Measurements from ENCODE around the gene CRYGN. TPM values are rescaled to one million over a fixed set of nuclear protein-coding genes. Genes with fewer than 3 reads are reported as not detected.

CRYGN gene
- total RNA-seq, 2 experiments from 2014 or later, result not detected

- CTCF ChIA-PET, result no interaction called here
- Mint-ChIP-seq H3K4me3 (no peak overlapping the region), H3K4me1 (ENCODE audit: low read depth) (peaks cover 15% of the 10 kb centered on the region), H3K9me3 (no peaks in the 10 kb centered on the region), H3K36me3 (ENCODE audit: low read depth) (no peaks in the 10 kb centered on the region), H3K27me3 (ENCODE audit: low read depth) (peaks cover 23% of the 10 kb centered on the region), H3K27ac (no peak overlapping the region)
- DNase-seq, result no peak
- intact Hi-C loops (cut with micrococcal nuclease), result no loop called here
Measured at GRCh38 chr7:151406051-151406875, 33.7 kb downstream of the CRYGN start.

GRCh38 chr7:151405588-151405987, 34.4 kb downstream of the CRYGN start:
- Mint-ChIP-seq H3K36me3 (ENCODE audit: low read depth) (no peaks in the 10 kb centered on the region), H3K4me1 (ENCODE audit: low read depth) (peaks cover 8% of the 10 kb centered on the region), H3K27me3 (ENCODE audit: low read depth) (peaks cover 17% of the 10 kb centered on the region), H3K9me3 (no peaks in the 10 kb centered on the region), H3K27ac (no peak overlapping the region), H3K4me3 (no peak overlapping the region)
- no peak for DNase-seq
- intact Hi-C loops (cut with micrococcal nuclease), result no loop called here
- CTCF ChIA-PET, result no interaction called here

GRCh38 chr7:151405056-151405455, 34.9 kb downstream of the CRYGN start:
- H3K4me3 Mint-ChIP-seq, result no peak overlapping the region
- peaks cover 12% of the 10 kb centered on the region for H3K27me3 Mint-ChIP-seq (ENCODE audit: low read depth)
- H3K36me3 Mint-ChIP-seq (ENCODE audit: low read depth), result no peaks in the 10 kb centered on the region
- H3K4me1 Mint-ChIP-seq (ENCODE audit: low read depth), result peaks cover 6% of the 10 kb centered on the region
- H3K9me3 Mint-ChIP-seq, result no peaks in the 10 kb centered on the region
- no peak overlapping the region for H3K27ac Mint-ChIP-seq
- intact Hi-C loops (cut with micrococcal nuclease), result no loop called here
- CTCF ChIA-PET, result no interaction called here
- DNase-seq, result no peak

GRCh38 chr7:151404216-151405011, 35.5 kb downstream of the CRYGN start:
- Mint-ChIP-seq H3K27ac (no peak overlapping the region), H3K4me3 (no peak overlapping the region), H3K4me1 (ENCODE audit: low read depth) (peaks cover 6% of the 10 kb centered on the region), H3K36me3 (ENCODE audit: low read depth) (no peaks in the 10 kb centered on the region), H3K9me3 (no peaks in the 10 kb centered on the region), H3K27me3 (ENCODE audit: low read depth) (peaks cover 12% of the 10 kb centered on the region)
- CTCF ChIA-PET, result no interaction called here
- intact Hi-C loops (cut with micrococcal nuclease), result no loop called here
- DNase-seq, result no peak

- CTCF ChIA-PET, result interaction anchor here (1.2 kb wide), 1 partner anchor 45 kb away, joined by 3 read pairs; no protein-coding TSS in a partner anchor
- H3K4me3 Mint-ChIP-seq, result no peak overlapping the region
- no peaks in the 10 kb centered on the region for H3K36me3 Mint-ChIP-seq (ENCODE audit: low read depth)
- H3K27me3 Mint-ChIP-seq (ENCODE audit: low read depth), result peaks cover 7% of the 10 kb centered on the region
- intact Hi-C loops (cut with micrococcal nuclease), result no loop called here
- no peak for DNase-seq
- no peak overlapping the region for H3K27ac Mint-ChIP-seq
- no peaks in the 10 kb centered on the region for H3K9me3 Mint-ChIP-seq
- H3K4me1 Mint-ChIP-seq (ENCODE audit: low read depth), result peaks cover 4% of the 10 kb centered on the region
Measured at GRCh38 chr7:151403764-151404163, 36.2 kb downstream of the CRYGN start.

- H3K4me3 Mint-ChIP-seq, result no peak overlapping the region
- peaks cover 3% of the 10 kb centered on the region for H3K27me3 Mint-ChIP-seq (ENCODE audit: low read depth)
- no peak overlapping the region for H3K27ac Mint-ChIP-seq
- H3K9me3 Mint-ChIP-seq, result no peaks in the 10 kb centered on the region
- CTCF ChIA-PET, result interaction anchor here (1.2 kb wide), 1 partner anchor 31 kb away, joined by 3 read pairs; no protein-coding TSS in a partner anchor
- intact Hi-C loops (cut with micrococcal nuclease), result no loop called here
- H3K4me1 Mint-ChIP-seq (ENCODE audit: low read depth), result no peaks in the 10 kb centered on the region
- no peak for DNase-seq
- no peaks in the 10 kb centered on the region for H3K36me3 Mint-ChIP-seq (ENCODE audit: low read depth)
Measured at GRCh38 chr7:151402029-151402835, 37.7 kb downstream of the CRYGN start.

GRCh38 chr7:151400626-151401315, 39.2 kb downstream of the CRYGN start:
- no peaks in the 10 kb centered on the region for H3K27me3 Mint-ChIP-seq (ENCODE audit: low read depth)
- no peaks in the 10 kb centered on the region for H3K36me3 Mint-ChIP-seq (ENCODE audit: low read depth)
- H3K4me1 Mint-ChIP-seq (ENCODE audit: low read depth), result no peaks in the 10 kb centered on the region
- CTCF ChIA-PET, result interaction anchor here (1.0 to 2.5 kb wide), 2 partner anchors 34 to 48 kb away, joined by 3 to 12 read pairs; no protein-coding TSS in a partner anchor
- H3K4me3 Mint-ChIP-seq, result no peak overlapping the region
- no peaks in the 10 kb centered on the region for H3K9me3 Mint-ChIP-seq
- intact Hi-C loops (cut with micrococcal nuclease), result no loop called here
- no peak overlapping the region for H3K27ac Mint-ChIP-seq
- no peak for DNase-seq

GRCh38 chr7:151399906-151400305, 40.0 kb downstream of the CRYGN start:
- no peaks in the 10 kb centered on the region for H3K27me3 Mint-ChIP-seq (ENCODE audit: low read depth)
- no peaks in the 10 kb centered on the region for H3K9me3 Mint-ChIP-seq
- CTCF ChIA-PET, result interaction anchor here (1.0 to 2.5 kb wide), 2 partner anchors 33 to 49 kb away, joined by 3 to 12 read pairs; no protein-coding TSS in a partner anchor
- no peak overlapping the region for H3K4me3 Mint-ChIP-seq
- H3K4me1 Mint-ChIP-seq (ENCODE audit: low read depth), result no peaks in the 10 kb centered on the region
- H3K36me3 Mint-ChIP-seq (ENCODE audit: low read depth), result no peaks in the 10 kb centered on the region
- intact Hi-C loops (cut with micrococcal nuclease), result no loop called here
- H3K27ac Mint-ChIP-seq, result no peak overlapping the region
- no peak for DNase-seq

GRCh38 chr7:151399305-151399601, 40.7 kb downstream of the CRYGN start:
- H3K27ac Mint-ChIP-seq, result no peak overlapping the region
- no peaks in the 10 kb centered on the region for H3K27me3 Mint-ChIP-seq (ENCODE audit: low read depth)
- no peaks in the 10 kb centered on the region for H3K9me3 Mint-ChIP-seq
- H3K4me3 Mint-ChIP-seq, result no peak overlapping the region
- DNase-seq, result no peak
- CTCF ChIA-PET, result interaction anchor here (2.5 kb wide), 1 partner anchor 50 kb away, joined by 12 read pairs; no protein-coding TSS in a partner anchor
- intact Hi-C loops (cut with micrococcal nuclease), result no loop called here
- H3K36me3 Mint-ChIP-seq (ENCODE audit: low read depth), result no peaks in the 10 kb centered on the region
- no peaks in the 10 kb centered on the region for H3K4me1 Mint-ChIP-seq (ENCODE audit: low read depth)

GRCh38 chr7:151398446-151399304, 41.3 kb downstream of the CRYGN start:
- no peaks in the 10 kb centered on the region for H3K36me3 Mint-ChIP-seq (ENCODE audit: low read depth)
- intact Hi-C loops (cut with micrococcal nuclease), result no loop called here
- no peaks in the 10 kb centered on the region for H3K4me1 Mint-ChIP-seq (ENCODE audit: low read depth)
- no peaks in the 10 kb centered on the region for H3K27me3 Mint-ChIP-seq (ENCODE audit: low read depth)
- CTCF ChIA-PET, result interaction anchor here (2.5 kb wide), 1 partner anchor 50 kb away, joined by 12 read pairs; no protein-coding TSS in a partner anchor
- no peak overlapping the region for H3K27ac Mint-ChIP-seq
- no peaks in the 10 kb centered on the region for H3K9me3 Mint-ChIP-seq
- H3K4me3 Mint-ChIP-seq, result no peak overlapping the region
- DNase-seq, result no peak

- H3K9me3 Mint-ChIP-seq, result no peaks in the 10 kb centered on the region
- H3K27me3 Mint-ChIP-seq (ENCODE audit: low read depth), result no peaks in the 10 kb centered on the region
- CTCF ChIA-PET, result no interaction called here
- no peak overlapping the region for H3K27ac Mint-ChIP-seq
- no peak for DNase-seq
- no peak overlapping the region for H3K4me3 Mint-ChIP-seq
- H3K4me1 Mint-ChIP-seq (ENCODE audit: low read depth), result no peaks in the 10 kb centered on the region
- no peaks in the 10 kb centered on the region for H3K36me3 Mint-ChIP-seq (ENCODE audit: low read depth)
- intact Hi-C loops (cut with micrococcal nuclease), result no loop called here
Measured at GRCh38 chr7:151397026-151397425, 42.9 kb downstream of the CRYGN start.
